Cardiac muscle cell (in vitro differentiated cells and primary cell): Measurements from ENCODE around the gene TCEAL9. TPM values are rescaled to one million over a fixed set of nuclear protein-coding genes. Genes with fewer than 3 reads are reported as not detected.
"Not testable (repeated sequence)": the region's sequence is repeated elsewhere in the genome, so short reads cannot be mapped to it uniquely, and the experiment has no call there.

Experiments
- DNase-seq, 2 donors: peaks; one replicate each; pipeline versions ENCODE4 v3.0.0 to v3.0.0-alpha.2; 2010 to 2017; ENCODE audit warnings: low read depth in 1 of 2, low spot score in 1 of 2
- H3K27ac ChIP-seq: fragments of 200-600 bp; sonication (generic); 2 replicates; pipeline ENCODE4 v1.5.1; 2016
- H3K27me3 ChIP-seq: fragments of 200-600 bp; sonication (generic); 2 replicates; pipeline ENCODE4 v1.6.0; 2016; ENCODE audit warnings: control low read depth
- H3K36me3 ChIP-seq: fragments of 200-600 bp; sonication (generic); 2 replicates; pipeline ENCODE4 v1.5.1; 2016; ENCODE audit warnings: control low read depth
- H3K4me1 ChIP-seq: fragments of 200-600 bp; sonication (generic); 2 replicates; pipeline ENCODE4 v1.8.1; 2017; ENCODE audit warnings: low read depth, mild to moderate bottlenecking, mixed run types
- H3K4me3 ChIP-seq: fragments of 200-600 bp; sonication (generic); 2 replicates; pipeline ENCODE4 v1.5.1; 2016; ENCODE audit warnings: mild to moderate bottlenecking
- H3K9me3 ChIP-seq: fragments of 200-600 bp; sonication (generic); 2 replicates; pipeline ENCODE4 v1.5.1; 2017; ENCODE audit warnings: low read depth, mild to moderate bottlenecking, control low read depth
- polyA plus RNA-seq: library from polyadenylated mRNA; unstranded; fragments of >200 nt; fragmentation: Nextera tagmentation; extraction: Ambion mirVana; gene quantifications from 2 replicates; pipeline ENCODE4 v1.2.1, GENCODE V29; 2016
- total RNA-seq: library from RNA; depleted of rRNA; stranded (reverse); fragments of >200 nt; gene quantifications from 2 replicates; pipeline ENCODE4 v1.2.3, GENCODE V29; 2016
- TF ChIP-seq, protein P1 (sequence below): IDR thresholded peaks from 2 replicates; pipeline ENCODE4 v1.5.1; 2012; ENCODE audit warnings: low read depth, mild to moderate bottlenecking, low read length

Gene TCEAL9
- total and polyA plus RNA-seq, 2 experiments from 2014 or later = 171 to 422 TPM

DNA sequence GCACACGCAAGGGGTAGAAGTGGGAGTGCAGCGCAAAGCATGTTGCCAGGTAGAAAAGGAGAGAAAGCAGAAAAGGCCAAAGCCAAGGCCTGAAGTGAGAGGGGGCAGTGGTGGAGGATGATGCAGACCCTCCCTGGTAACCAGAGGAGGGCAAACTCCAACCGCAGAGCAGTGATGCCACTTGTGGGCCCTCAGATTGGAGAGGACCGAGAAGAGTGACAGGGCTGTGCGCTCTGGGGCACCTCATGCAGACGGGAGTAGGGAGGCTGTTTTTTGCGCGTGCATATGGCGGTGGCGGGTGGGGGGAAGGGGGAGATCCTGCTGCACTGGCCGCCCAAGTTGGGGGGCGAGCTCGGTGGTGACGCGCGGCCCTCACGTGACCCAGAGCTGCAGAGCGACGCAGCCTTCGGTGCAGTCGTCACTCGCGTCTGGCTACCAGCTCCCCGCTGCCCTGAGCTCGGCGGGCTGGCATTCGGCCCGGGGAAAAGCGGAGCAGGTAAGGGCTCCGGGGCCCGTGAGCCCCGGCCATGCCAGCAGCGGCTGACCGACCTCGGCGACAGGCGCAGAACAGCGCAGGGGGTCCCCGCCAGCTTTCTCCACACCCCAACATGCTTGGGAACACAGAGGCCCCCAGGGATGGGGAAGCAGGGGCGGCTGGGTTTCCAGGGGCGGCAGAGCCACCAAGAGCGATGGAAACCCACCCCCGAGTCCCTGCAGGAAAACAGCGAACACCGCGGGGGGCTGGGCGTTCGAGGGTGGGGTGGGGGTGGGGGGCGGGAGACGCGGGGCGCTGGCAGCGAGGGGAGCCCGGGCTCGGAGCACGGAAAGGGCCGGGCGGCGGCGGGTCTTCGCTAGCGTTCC lies 20.0 kb downstream of the TCEAL9 start, which contains the start of gene BEX3:
Gene BEX3, plus strand, starts transcription at position 421 of the 861 bp plus-strand sequence. CDS start 984 bp downstream, outside the sequence.
- peak within 1 kb of the TSS; percentile 98 for H3K27ac ChIP-seq
- H3K4me1 ChIP-seq = peaks cover 5% of the 10 kb centered on the region
- TF ChIP-seq, protein P1, sequence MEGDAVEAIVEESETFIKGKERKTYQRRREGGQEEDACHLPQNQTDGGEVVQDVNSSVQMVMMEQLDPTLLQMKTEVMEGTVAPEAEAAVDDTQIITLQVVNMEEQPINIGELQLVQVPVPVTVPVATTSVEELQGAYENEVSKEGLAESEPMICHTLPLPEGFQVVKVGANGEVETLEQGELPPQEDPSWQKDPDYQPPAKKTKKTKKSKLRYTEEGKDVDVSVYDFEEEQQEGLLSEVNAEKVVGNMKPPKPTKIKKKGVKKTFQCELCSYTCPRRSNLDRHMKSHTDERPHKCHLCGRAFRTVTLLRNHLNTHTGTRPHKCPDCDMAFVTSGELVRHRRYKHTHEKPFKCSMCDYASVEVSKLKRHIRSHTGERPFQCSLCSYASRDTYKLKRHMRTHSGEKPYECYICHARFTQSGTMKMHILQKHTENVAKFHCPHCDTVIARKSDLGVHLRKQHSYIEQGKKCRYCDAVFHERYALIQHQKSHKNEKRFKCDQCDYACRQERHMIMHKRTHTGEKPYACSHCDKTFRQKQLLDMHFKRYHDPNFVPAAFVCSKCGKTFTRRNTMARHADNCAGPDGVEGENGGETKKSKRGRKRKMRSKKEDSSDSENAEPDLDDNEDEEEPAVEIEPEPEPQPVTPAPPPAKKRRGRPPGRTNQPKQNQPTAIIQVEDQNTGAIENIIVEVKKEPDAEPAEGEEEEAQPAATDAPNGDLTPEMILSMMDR = no peak
- no peaks in the 10 kb centered on the region for H3K27me3 ChIP-seq
- H3K9me3 ChIP-seq = no peaks in the 10 kb centered on the region
- peak; percentile 77 to 86 for DNase-seq
- peak within 1 kb of the TSS; percentile 80 for H3K4me3 ChIP-seq
- H3K36me3 ChIP-seq = peaks cover 5% of the 10 kb centered on the region

DNA sequence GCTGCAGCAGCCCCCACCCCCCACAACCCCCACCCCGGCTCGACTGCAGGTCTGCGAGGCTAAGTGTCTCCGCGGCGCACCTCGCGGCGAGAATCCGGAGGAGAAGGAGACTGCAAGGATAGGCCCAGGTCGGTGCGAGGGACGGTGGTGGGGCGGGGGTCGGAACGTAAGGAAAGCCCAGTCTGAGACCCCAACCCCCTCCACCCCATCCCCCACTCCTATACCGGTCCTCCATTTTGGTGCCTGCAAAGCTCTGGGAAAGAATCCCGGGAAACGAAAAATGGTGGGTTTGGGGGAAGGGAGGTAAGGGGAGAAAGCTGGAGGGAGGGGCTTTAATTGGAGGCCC lies 20.6 kb downstream of the TCEAL9 start:
- peak; percentile 51 to 52 for DNase-seq
- Histone ChIP-seq H3K36me3 (peaks cover 5% of the 10 kb centered on the region), H3K27ac (peak overlapping the region; percentile 98), H3K9me3 (no peaks in the 10 kb centered on the region), H3K27me3 (no peaks in the 10 kb centered on the region), H3K4me3 (peak overlapping the region; percentile 80), H3K4me1 (peaks cover 5% of the 10 kb centered on the region)
- TF ChIP-seq, protein P1 = no peak

DNA sequence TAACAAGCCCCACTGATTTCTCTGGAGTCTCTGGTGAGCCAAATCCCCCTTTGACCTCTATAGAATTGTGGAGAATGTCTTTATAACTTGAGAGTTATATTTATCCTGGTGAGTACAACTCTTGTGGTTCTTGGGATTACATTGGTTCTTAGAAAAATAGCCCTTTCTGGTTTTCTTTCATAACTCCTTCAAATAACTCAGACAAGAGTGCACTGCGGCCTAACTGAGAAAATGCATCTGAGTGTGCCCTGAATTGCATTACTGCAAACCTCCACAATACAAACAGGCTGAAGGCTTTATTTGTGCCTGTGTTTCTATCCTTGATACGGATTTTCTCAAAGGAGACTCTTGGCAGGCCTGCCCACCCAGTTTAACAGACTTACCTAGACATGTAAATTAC lies 22.7 kb downstream of the TCEAL9 start:
- Histone ChIP-seq H3K27me3 (no peaks in the 10 kb centered on the region), H3K4me3 (no peak overlapping the region), H3K4me1 (peaks cover 5% of the 10 kb centered on the region), H3K27ac (peak overlapping the region; percentile 98), H3K9me3 (no peaks in the 10 kb centered on the region), H3K36me3 (peaks cover 5% of the 10 kb centered on the region)
- DNase-seq = no peak
- TF ChIP-seq, protein P1 = no peak

DNA sequence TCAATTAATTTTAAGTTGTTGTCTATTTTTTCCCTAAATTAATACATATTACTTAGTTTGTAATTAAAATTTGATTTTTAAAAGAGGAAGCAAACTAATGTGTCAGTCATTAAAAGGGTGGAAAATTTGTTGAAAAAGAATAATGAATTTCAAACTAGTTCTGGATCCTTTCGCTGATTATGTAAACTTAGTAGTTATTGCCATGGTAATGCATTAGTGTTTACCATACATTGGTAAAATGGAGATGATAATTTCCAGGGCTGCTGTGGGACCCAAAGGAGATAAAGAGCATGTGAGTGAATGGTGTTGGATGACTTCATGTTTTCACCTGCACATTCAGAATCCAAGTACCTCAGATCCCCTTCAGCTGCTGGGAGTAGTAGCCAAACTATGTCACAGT lies 26.6 kb downstream of the TCEAL9 start:
- Histone ChIP-seq H3K4me1 (peaks cover 6% of the 10 kb centered on the region), H3K27me3 (no peaks in the 10 kb centered on the region), H3K36me3 (peaks cover 3% of the 10 kb centered on the region), H3K27ac (no peak overlapping the region), H3K4me3 (no peak overlapping the region), H3K9me3 (no peaks in the 10 kb centered on the region)
- TF ChIP-seq, protein P1 = no peak
- no peak for DNase-seq

DNA sequence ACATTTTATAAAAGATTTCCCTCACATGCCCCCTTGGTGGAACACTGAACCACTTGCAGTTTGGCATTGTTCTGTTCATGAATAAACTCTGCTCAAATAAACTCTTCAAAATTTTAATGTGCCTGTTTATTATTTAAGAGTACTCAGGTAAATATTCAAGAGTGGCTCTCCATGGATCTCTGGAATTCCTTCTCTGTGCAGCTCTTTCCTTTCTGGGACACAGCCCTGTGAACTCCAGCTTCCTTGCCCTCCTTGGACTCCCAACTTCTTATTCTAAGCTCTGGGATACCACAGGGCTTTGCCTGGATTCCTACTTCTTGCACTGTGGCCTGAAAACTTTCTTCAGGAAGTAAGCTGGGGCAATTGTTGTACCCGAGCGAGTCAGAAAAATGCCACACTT lies 28.4 kb downstream of the TCEAL9 start:
- Histone ChIP-seq H3K9me3 (no peaks in the 10 kb centered on the region), H3K27ac (no peak overlapping the region), H3K36me3 (no peaks in the 10 kb centered on the region), H3K4me1 (peaks cover 2% of the 10 kb centered on the region), H3K27me3 (no peaks in the 10 kb centered on the region), H3K4me3 (no peak overlapping the region)
- DNase-seq = no peak
- TF ChIP-seq, protein P1 = no peak

DNA sequence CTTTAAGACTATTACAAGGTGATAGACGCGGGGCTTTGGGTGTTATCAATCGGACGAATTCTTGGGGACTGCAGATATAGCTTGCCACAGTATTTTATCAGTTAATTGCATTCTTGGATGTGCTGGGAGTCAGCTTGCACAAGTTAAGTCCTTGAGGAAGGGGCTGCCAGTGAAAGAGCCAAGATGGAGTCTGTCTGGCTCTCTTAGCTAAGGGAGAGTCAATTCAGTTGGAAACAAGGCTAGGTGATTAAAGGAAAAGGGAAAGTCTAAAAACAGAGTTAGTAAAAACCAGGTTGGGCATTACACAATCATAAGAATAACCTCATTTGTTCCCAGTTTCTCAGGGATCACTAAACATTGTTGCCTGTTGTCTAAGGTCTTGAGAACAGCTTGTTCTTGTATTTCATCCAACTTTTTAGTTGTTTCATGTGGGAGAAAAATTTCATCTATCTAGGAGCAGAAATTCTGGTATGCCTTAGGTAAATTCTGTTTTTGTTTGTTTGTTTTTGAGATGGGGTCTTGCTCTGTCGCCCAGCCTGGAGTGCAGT lies 29.1 kb downstream of the TCEAL9 start:
- not testable (repeated sequence) for H3K36me3 ChIP-seq, H3K9me3 ChIP-seq, H3K4me1 ChIP-seq, H3K27me3 ChIP-seq, H3K27ac ChIP-seq, H3K4me3 ChIP-seq
- peak in 1 of 2 donors; percentile 59 for DNase-seq
